Keratinocyte (primary cell): ENCODE results near the gene POLR1H. TPM values are rescaled to one million over a fixed set of nuclear protein-coding genes. Genes with fewer than 3 reads are reported as not detected.

Source experiments
- DNase-seq: peaks from one replicate; pipeline ENCODE4 v3.0.0-alpha.2; 2011; ENCODE audit warnings: low read depth, missing footprints, low spot score
- FAIRE-seq: peaks from 2 replicates; lab custom pipeline; 2011; peaks lifted over from hg19 to GRCh38; lab: Jason Lieb, UNC
- H2AFZ ChIP-seq: 2 replicates; pipeline ENCODE4 v1.6.0; 2012; ENCODE audit warnings: low read length, control low read depth, inconsistent platforms; ENCODE audit not compliant: control insufficient read depth
- H3K27ac ChIP-seq: 2 replicates; pipeline ENCODE4 v1.5.1; 2011; ENCODE audit warnings: low read length; ENCODE audit not compliant: control insufficient read depth, insufficient read depth
- H3K27me3 ChIP-seq: 3 replicates; pipeline ENCODE4 v1.6.0; 2011; ENCODE audit warnings: low read length; ENCODE audit not compliant: control insufficient read depth, insufficient read depth; ENCODE audit errors: extremely low read depth
- H3K36me3 ChIP-seq, 2 experiments: 2 replicates in 1 of 2; 3 replicates in 1 of 2; pipeline ENCODE4 v1.5.1; 2011; ENCODE audit warnings: low read length in 2 of 2, mild to moderate bottlenecking in 1 of 2; ENCODE audit not compliant: control insufficient read depth in 2 of 2, insufficient read depth in 2 of 2; ENCODE audit errors: extremely low read depth in 1 of 2
- H3K4me1 ChIP-seq: 3 replicates; pipeline ENCODE4 v1.5.1; 2011; ENCODE audit warnings: low read length; ENCODE audit not compliant: control insufficient read depth, insufficient read depth; ENCODE audit errors: extremely low read depth
- H3K4me2 ChIP-seq: 3 replicates; pipeline ENCODE4 v1.6.0; 2011; ENCODE audit warnings: low read depth, low read length; ENCODE audit not compliant: control insufficient read depth, insufficient read depth; ENCODE audit errors: extremely low read depth
- H3K4me3 ChIP-seq, 3 experiments: fragments of 200-600 bp in 1 of 3; sonication (generic) in 1 of 3; 2 replicates in 2 of 3; 3 replicates in 1 of 3; pipeline ENCODE4 v1.5.1; 2011 to 2016; ENCODE audit warnings: low read length in 3 of 3, mild to moderate bottlenecking in 3 of 3, control low read depth in 2 of 3, inconsistent platforms in 1 of 3, low read depth in 1 of 3, mixed read lengths in 1 of 3, mixed run types in 1 of 3, moderate library complexity in 1 of 3; ENCODE audit not compliant: control insufficient read depth in 2 of 3, insufficient read depth in 2 of 3; ENCODE audit errors: extremely low read depth in 1 of 3
- H3K79me2 ChIP-seq: 2 replicates; pipeline ENCODE4 v1.6.0; 2012; ENCODE audit warnings: low read length; ENCODE audit not compliant: control insufficient read depth, insufficient read depth
- H3K9ac ChIP-seq: 3 replicates; pipeline ENCODE4 v1.6.0; 2011; ENCODE audit warnings: low read length; ENCODE audit not compliant: control insufficient read depth, insufficient read depth; ENCODE audit errors: extremely low read depth
- H3K9me1 ChIP-seq: 3 replicates; pipeline ENCODE4 v1.6.0; 2011; ENCODE audit warnings: low read length; ENCODE audit not compliant: control insufficient read depth, insufficient read depth; ENCODE audit errors: extremely low read depth
- H3K9me3 ChIP-seq: 2 replicates; pipeline ENCODE4 v1.5.1; 2012; ENCODE audit warnings: low read depth, low read length; ENCODE audit not compliant: control insufficient read depth
- H4K20me1 ChIP-seq: 3 replicates; pipeline ENCODE4 v1.6.0; 2011; ENCODE audit warnings: low read length; ENCODE audit not compliant: control insufficient read depth, insufficient read depth; ENCODE audit errors: extremely low read depth
- EZH2 ChIP-seq: IDR thresholded peaks from one replicate; pipeline ENCODE4 v1.6.1; 2012; ENCODE audit warnings: inconsistent platforms, mild to moderate bottlenecking, low read length, moderate library complexity
- dilution Hi-C: fragments of 300-500 bp; cut with MboI; formaldehyde crosslinking; loops from one replicate; pipeline ENCODE4 v1.7.0; 2020; ENCODE audit warnings: low sequenced_read_pairs; ENCODE audit not compliant: extremely low pct_ligation_motif_present
- polyA plus RNA-seq, 5 experiments: library from polyadenylated mRNA; depleted of rRNA in 3 of 5; stranded (reverse) in 3 of 5; stranded (forward) in 1 of 5; unstranded in 1 of 5; fragments of >200 nt; gene quantifications; 1 replicate in 1 of 5; 2 replicates in 3 of 5; 3 replicates in 1 of 5; pipeline versions ENCODE4 v1.2.1 to v1.2.3, GENCODE V29; 2011 to 2012; ENCODE audit warnings: missing spikeins in 2 of 5, low read depth in 1 of 5, low replicate concordance in 1 of 5
- TF ChIP-seq, protein P1 (sequence below), 3 experiments: IDR thresholded peaks in 1 of 3; conservative IDR thresholded peaks in 1 of 3; optimal IDR thresholded peaks in 1 of 3; 2 replicates in 2 of 3; 3 replicates in 1 of 3; pipeline versions ENCODE3 to v1.5.1; 2011; ENCODE audit warnings: low read length in 3 of 3, mild to moderate bottlenecking in 3 of 3, moderate library complexity in 2 of 3, control low read depth in 1 of 3, inconsistent platforms in 1 of 3; ENCODE audit not compliant: insufficient read depth in 2 of 3; ENCODE audit errors: extremely low read depth in 1 of 3

POLR1H gene
- polyA plus RNA-seq, 1 donor (not counting 4 experiments of a cell fraction or from before 2014, with no cell fraction given) = 28.8 TPM

DNA sequence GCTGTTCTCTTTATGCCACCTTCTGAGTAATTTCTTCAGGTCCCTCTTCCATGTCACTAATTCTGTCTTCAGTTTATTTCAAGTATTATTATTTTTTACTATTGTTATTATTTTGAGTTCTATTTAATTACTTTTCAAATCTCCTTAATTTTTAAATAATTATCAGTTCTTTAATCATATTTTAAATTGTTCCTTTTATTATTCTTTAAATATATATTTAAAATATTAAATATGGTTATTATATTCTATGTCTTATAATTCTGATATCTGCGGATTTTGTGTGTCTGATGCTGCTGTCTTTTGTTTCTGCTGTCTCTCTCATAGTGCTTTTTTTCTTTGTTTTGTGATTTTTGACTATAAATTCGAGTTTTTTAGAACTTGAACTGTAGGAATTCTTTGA, 2.2 kb downstream of the POLR1H start:
- Histone ChIP-seq H3K4me1 (peaks cover 26% of the 10 kb centered on the region), H3K79me2 (peaks cover 35% of the 10 kb centered on the region), H3K9me1 (no peaks in the 10 kb centered on the region), H3K27me3 (no peaks in the 10 kb centered on the region), H3K27ac (no peak overlapping the region), H3K36me3 (peaks cover 2 to 3% of the 10 kb centered on the region in 2 experiments), H3K4me2 (no peak overlapping the region), H4K20me1 (no peaks in the 10 kb centered on the region), H3K9ac (no peak overlapping the region), H2AFZ (no peak overlapping the region), H3K9me3 (no peaks in the 10 kb centered on the region), H3K4me3 (no peak overlapping the region)
- no peak for FAIRE-seq
- TF ChIP-seq, protein P1, sequence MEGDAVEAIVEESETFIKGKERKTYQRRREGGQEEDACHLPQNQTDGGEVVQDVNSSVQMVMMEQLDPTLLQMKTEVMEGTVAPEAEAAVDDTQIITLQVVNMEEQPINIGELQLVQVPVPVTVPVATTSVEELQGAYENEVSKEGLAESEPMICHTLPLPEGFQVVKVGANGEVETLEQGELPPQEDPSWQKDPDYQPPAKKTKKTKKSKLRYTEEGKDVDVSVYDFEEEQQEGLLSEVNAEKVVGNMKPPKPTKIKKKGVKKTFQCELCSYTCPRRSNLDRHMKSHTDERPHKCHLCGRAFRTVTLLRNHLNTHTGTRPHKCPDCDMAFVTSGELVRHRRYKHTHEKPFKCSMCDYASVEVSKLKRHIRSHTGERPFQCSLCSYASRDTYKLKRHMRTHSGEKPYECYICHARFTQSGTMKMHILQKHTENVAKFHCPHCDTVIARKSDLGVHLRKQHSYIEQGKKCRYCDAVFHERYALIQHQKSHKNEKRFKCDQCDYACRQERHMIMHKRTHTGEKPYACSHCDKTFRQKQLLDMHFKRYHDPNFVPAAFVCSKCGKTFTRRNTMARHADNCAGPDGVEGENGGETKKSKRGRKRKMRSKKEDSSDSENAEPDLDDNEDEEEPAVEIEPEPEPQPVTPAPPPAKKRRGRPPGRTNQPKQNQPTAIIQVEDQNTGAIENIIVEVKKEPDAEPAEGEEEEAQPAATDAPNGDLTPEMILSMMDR (optimal IDR thresholded peaks at IDR 0.05 in 1 of 3, IDR thresholded peaks at IDR 0.05 in 1 of 3, conservative IDR thresholded peaks at IDR 0.05 in 1 of 3; ENCODE audit: extremely low read depth in 1 of 3, insufficient read depth in 2 of 3, low read length in 3 of 3) = no peak
- no peak for TF ChIP-seq EZH2
- dilution Hi-C loops = no loop called here
- no peak for DNase-seq

DNA sequence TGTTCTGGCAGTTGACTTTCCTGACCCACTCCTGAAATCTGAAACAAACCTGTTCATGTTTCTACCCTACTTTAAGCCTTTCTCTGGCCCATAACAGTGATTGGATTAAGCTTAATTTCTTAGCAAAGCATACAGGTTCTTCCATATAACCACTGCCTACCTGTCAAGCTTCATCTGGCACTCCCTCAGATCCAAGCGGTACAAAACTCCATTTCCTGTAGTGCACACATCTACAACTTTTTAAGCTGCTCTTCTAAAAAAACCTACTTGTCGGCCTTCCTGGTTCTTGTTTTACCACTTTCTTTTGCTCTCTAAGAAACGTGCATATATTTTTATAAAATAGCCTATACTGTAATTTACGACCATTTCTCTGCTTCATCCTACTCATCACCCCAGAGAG, 5.0 kb downstream of the POLR1H start:
- Histone ChIP-seq H3K4me2 (peak overlapping the region; percentile 100), H3K36me3 (peaks cover 6 to 9% of the 10 kb centered on the region in 2 experiments), H3K4me1 (peaks cover 21% of the 10 kb centered on the region), H4K20me1 (no peaks in the 10 kb centered on the region), H3K9me1 (no peaks in the 10 kb centered on the region), H3K4me3 (peak overlapping the region; percentile 84 to 98 (median 95)), H3K9ac (peak overlapping the region; percentile 93), H3K9me3 (no peaks in the 10 kb centered on the region), H2AFZ (peak overlapping the region; percentile 98), H3K27ac (peak overlapping the region; percentile 95), H3K79me2 (peaks cover 32% of the 10 kb centered on the region), H3K27me3 (no peaks in the 10 kb centered on the region)
- no peak for DNase-seq
- peak; percentile 13 for FAIRE-seq
- dilution Hi-C loops = no loop called here
- no peak for TF ChIP-seq EZH2
- TF ChIP-seq, protein P1 (optimal IDR thresholded peaks at IDR 0.05 in 1 of 3, IDR thresholded peaks at IDR 0.05 in 1 of 3, conservative IDR thresholded peaks at IDR 0.05 in 1 of 3; ENCODE audit: extremely low read depth in 1 of 3, insufficient read depth in 2 of 3, low read length in 3 of 3) = no peak
